ENCODE data around the gene LRRC66. TPM values are rescaled to one million over a fixed set of nuclear protein-coding genes. Genes with fewer than 3 reads are reported as not detected.

Gene LRRC66
- total and polyA plus RNA-seq, 2 of the 8 experiments (the other 6 are each of a cell fraction or from before 2014, with no cell fraction given) = 0.05 to 0.11 TPM

DNA sequence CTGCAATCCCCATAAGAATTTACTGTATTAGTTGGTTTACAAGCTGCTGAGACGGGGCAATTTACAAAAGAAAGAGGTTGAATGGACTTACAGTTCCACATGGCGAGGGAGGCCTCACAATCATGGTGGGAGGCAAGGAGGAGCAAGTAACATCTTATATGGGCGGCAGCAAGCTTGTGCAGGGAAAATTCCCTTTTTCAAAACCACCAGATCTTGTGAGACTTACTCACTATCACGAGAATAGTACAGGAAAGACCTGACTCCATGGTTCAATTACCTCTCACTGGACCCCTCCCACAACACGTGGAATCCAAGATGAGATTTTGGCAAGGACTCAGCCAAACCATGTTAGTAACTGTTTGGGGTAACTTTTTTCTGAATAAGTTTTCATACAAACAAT is 29.1 kb upstream of the LRRC66 start:
- Histone ChIP-seq H3K4me1 (replicated peaks in 1 of 4; ENCODE audit: control insufficient read depth in 3 of 4, insufficient read depth in 4 of 4, low read length in 3 of 4) (peaks cover 0 to 2% (median 0%) of the 10 kb centered on the region in 4 experiments; a peak in 3 of 7 replicates), H4K91ac (replicated peaks; ENCODE audit: insufficient read length, low read length) (no peak overlapping the region), H3K23ac (ENCODE audit: insufficient read length) (no peak overlapping the region), H3K18ac (ENCODE audit: extremely low read depth, low read length) (no peak overlapping the region), H3K56ac (replicated peaks; ENCODE audit: insufficient read length, low read depth, low read length) (no peak overlapping the region), H3K4ac (replicated peaks; ENCODE audit: insufficient read length, low read depth, low read length) (no peak overlapping the region), H2AK5ac (ENCODE audit: low read depth, low read length) (no peak overlapping the region), H3K4me3 (ENCODE audit: extremely low read depth in 1 of 4, insufficient read depth in 2 of 4, low read depth in 3 of 4, low read length in 4 of 4) (no peak overlapping the region), H2AFZ (ENCODE audit: low read length) (no peak overlapping the region), H4K5ac (ENCODE audit: insufficient read length, low read depth, low read length) (no peak overlapping the region), H2BK15ac (ENCODE audit: low read length) (no peak overlapping the region), H3K79me2 (ENCODE audit: control insufficient read depth in 1 of 2, insufficient read depth in 2 of 2, low read length in 2 of 2) (no peaks in the 10 kb centered on the region), H3K9me3 (ENCODE audit: insufficient read depth in 2 of 2, low read depth in 1 of 2, low read length in 1 of 2) (peaks cover 0 to 3% of the 10 kb centered on the region in 2 experiments; a peak in 1 of 4 replicates), H2BK12ac (ENCODE audit: low read depth, low read length) (no peak overlapping the region), H2BK20ac (ENCODE audit: low read length) (no peak overlapping the region), H3K4me2 (ENCODE audit: insufficient read depth in 1 of 2, low read depth in 2 of 2, low read length in 2 of 2) (no peak overlapping the region), H3K27me3 (replicated peaks in 1 of 4; ENCODE audit: control insufficient read depth in 3 of 4, extremely low read depth in 1 of 4, insufficient read depth in 3 of 4, low read length in 3 of 4) (peaks cover 1 to 13% (median 10%) of the 10 kb centered on the region in 4 experiments; a peak in 6 of 7 replicates), H4K8ac (ENCODE audit: extremely low read depth, insufficient read depth, low read length) (no peak overlapping the region), H3K79me1 (ENCODE audit: low read depth, low read length) (no peaks in the 10 kb centered on the region), H3K9ac (replicated peaks in 1 of 4; ENCODE audit: extremely low read depth in 1 of 4, low read depth in 3 of 4, low read length in 3 of 4) (no peak overlapping the region), H3K23me2 (ENCODE audit: low read depth, low read length) (peaks cover 8% of the 10 kb centered on the region), H3K14ac (ENCODE audit: insufficient read length) (no peak overlapping the region), H2BK5ac (ENCODE audit: low read depth, low read length) (no peak overlapping the region), H3K27ac (ENCODE audit: low read depth, low read length) (no peak overlapping the region), H2BK120ac (replicated peaks; ENCODE audit: low read depth, low read length) (no peak overlapping the region), H3K36me3 (ENCODE audit: control insufficient read depth in 2 of 4, insufficient read depth in 4 of 4, low read length in 3 of 4) (no peaks in the 10 kb centered on the region), H4K20me1 (replicated peaks in 1 of 2; ENCODE audit: control insufficient read depth in 1 of 2, insufficient read depth in 2 of 2, low read length in 2 of 2) (no peaks in the 10 kb centered on the region)
- CTCF ChIA-PET (ENCODE audit: partially characterized antibody) = no interaction called here
- POLR2A ChIA-PET (ENCODE audit: partially characterized antibody) = no interaction called here
- no peak for TF ChIP-seq SP1 (IDR thresholded peaks at IDR 0.05; ENCODE audit: low read depth, low read length)
- no peak for TF ChIP-seq NANOG (IDR thresholded peaks at IDR 0.05; ENCODE audit: insufficient read depth, low read depth, low read length, poor library complexity, severe bottlenecking)
- no peak for TF ChIP-seq RFX5 (IDR thresholded peaks at IDR 0.05; ENCODE audit: borderline replicate concordance, low read depth, low read length)
- TF ChIP-seq HDAC6 (IDR thresholded peaks at IDR 0.05; ENCODE audit: low read depth, low read length) = no peak
- TF ChIP-seq YY1 (IDR thresholded peaks at IDR 0.05; ENCODE audit: low read depth, low read length) = no peak
- TF ChIP-seq, protein P1, sequence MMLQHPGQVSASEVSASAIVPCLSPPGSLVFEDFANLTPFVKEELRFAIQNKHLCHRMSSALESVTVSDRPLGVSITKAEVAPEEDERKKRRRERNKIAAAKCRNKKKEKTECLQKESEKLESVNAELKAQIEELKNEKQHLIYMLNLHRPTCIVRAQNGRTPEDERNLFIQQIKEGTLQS (IDR thresholded peaks at IDR 0.05; ENCODE audit: insufficient read depth, low read depth, low read length) = no peak
- no peak for TF ChIP-seq HDAC2 (IDR thresholded peaks at IDR 0.05; ENCODE audit: borderline replicate concordance in 1 of 2, low read depth in 2 of 2, low read length in 2 of 2)
- TF ChIP-seq BCL11A (IDR thresholded peaks at IDR 0.05; ENCODE audit: low read depth in 2 of 2, low read length in 2 of 2) = no peak
- TF ChIP-seq POLR2A (IDR thresholded peaks at IDR 0.05; ENCODE audit: control extremely low read depth in 1 of 2, low read depth in 2 of 2, low read length in 2 of 2) = no peak
- no peak for TF ChIP-seq KDM5A (IDR thresholded peaks at IDR 0.05; ENCODE audit: low read length)
- no peak for TF ChIP-seq SAP30 (IDR thresholded peaks at IDR 0.05; ENCODE audit: insufficient read depth, insufficient replicate concordance, low read length)
- TF ChIP-seq JUN (IDR thresholded peaks at IDR 0.05; ENCODE audit: low read depth, low read length) = no peak
- TF ChIP-seq CHD2 (IDR thresholded peaks at IDR 0.05; ENCODE audit: low read length) = no peak
- WGBS, 2 experiments (ENCODE audit: extremely low coverage in 1 of 2, insufficient coverage in 1 of 2, insufficient read length in 1 of 2, insufficient replicate concordance in 2 of 2, low coverage in 1 of 2, low lambda C conversion rate in 2 of 2, missing lambda C conversion rate in 1 of 2) = 77% methylated on average over 5 of the region's 5 CpGs; no CpG with 5 or more reads in 1 of the 2 experiments
- no peak for DNase-seq (ENCODE audit: low read depth in 1 of 2, low spot score in 2 of 2)
- FAIRE-seq = no peak
